Measurements from ENCODE around the gene EMX2.

The EMX2 gene

GRCh38 chr10:117554241-117554814 is 11.8 kb downstream of the EMX2 start:
- H3K4me3 ChIP-seq (ENCODE audit: low read depth, low read length): no peak overlapping the region
- TF ChIP-seq, protein P1, sequence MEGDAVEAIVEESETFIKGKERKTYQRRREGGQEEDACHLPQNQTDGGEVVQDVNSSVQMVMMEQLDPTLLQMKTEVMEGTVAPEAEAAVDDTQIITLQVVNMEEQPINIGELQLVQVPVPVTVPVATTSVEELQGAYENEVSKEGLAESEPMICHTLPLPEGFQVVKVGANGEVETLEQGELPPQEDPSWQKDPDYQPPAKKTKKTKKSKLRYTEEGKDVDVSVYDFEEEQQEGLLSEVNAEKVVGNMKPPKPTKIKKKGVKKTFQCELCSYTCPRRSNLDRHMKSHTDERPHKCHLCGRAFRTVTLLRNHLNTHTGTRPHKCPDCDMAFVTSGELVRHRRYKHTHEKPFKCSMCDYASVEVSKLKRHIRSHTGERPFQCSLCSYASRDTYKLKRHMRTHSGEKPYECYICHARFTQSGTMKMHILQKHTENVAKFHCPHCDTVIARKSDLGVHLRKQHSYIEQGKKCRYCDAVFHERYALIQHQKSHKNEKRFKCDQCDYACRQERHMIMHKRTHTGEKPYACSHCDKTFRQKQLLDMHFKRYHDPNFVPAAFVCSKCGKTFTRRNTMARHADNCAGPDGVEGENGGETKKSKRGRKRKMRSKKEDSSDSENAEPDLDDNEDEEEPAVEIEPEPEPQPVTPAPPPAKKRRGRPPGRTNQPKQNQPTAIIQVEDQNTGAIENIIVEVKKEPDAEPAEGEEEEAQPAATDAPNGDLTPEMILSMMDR (IDR thresholded peaks at IDR 0.05; ENCODE audit: borderline replicate concordance, insufficient read depth, low read depth, low read length): no peak

DNA sequence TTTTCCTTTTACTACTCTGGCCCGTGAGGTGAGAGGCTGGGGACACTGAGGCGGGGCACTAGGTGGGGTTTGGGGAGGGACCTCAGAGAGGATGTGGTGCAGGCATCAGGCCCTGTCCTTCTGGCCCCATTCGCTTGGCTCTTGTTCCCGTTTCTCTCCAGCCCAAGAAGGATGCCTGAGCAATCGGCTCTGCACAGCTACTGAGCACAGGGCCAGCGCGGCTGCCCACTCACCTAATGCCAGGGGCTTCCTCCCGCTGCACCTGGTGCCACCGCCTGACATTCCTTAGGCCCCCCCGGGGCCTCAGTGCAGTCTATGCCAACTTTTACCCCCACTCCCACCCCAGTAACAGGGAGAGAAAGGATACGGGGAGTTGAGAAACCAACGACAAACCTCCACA is 12.5 kb downstream of the EMX2 start:
- TF ChIP-seq, protein P1 (IDR thresholded peaks at IDR 0.05; ENCODE audit: borderline replicate concordance, insufficient read depth, low read depth, low read length): no peak
- no peak overlapping the region for H3K4me3 ChIP-seq (ENCODE audit: low read depth, low read length)

DNA sequence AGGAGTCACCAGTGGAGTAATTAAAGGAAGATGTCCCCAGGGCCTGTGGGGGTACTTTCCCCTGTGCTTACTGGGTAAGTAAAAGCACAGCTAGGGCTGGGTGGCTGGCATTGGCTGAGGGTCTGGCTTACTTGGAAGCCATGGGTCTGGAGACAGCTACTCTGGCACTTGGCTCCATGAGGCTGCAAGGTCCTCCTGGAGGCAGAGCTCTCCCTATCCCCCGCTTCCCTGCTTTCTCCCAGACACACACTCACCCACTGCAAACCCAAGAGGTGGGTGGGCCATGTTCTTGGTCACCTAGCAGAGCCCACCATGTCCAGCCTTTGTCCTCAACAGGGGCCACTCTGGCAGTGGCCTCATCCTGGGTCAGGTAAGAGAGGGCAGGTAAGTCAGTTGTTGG is 13.3 kb downstream of the EMX2 start:
- H3K4me3 ChIP-seq (ENCODE audit: low read depth, low read length): no peak overlapping the region
- TF ChIP-seq, protein P1 (IDR thresholded peaks at IDR 0.05; ENCODE audit: borderline replicate concordance, insufficient read depth, low read depth, low read length): no peak

- TF ChIP-seq, protein P1 (IDR thresholded peaks at IDR 0.05; ENCODE audit: borderline replicate concordance, insufficient read depth, low read depth, low read length): no peak
- no peak overlapping the region for H3K4me3 ChIP-seq (ENCODE audit: low read depth, low read length)
Measured at GRCh38 chr10:117556356-117556755, 13.8 kb downstream of the EMX2 start.

DNA sequence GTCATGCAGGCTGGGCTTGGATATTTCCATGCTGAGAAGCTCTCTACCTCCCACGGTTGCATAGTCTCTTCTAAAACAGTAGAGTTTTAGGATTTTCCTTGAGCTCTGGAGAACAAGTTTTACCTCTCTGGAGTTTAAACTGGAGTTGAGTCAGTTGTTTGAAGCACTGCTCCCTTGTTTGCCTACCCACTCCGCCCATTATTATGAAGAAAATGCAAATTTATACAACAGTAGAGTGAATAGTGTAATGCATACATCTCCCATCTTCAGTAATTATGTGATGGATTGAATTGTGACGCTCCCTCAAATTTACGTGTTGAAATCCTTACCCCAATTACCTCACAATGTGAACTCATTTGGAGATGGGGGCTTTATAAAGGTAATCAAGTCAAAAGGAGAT is 17.2 kb downstream of the EMX2 start:
- H3K4me3 ChIP-seq (ENCODE audit: low read depth, low read length): no peak overlapping the region

DNA sequence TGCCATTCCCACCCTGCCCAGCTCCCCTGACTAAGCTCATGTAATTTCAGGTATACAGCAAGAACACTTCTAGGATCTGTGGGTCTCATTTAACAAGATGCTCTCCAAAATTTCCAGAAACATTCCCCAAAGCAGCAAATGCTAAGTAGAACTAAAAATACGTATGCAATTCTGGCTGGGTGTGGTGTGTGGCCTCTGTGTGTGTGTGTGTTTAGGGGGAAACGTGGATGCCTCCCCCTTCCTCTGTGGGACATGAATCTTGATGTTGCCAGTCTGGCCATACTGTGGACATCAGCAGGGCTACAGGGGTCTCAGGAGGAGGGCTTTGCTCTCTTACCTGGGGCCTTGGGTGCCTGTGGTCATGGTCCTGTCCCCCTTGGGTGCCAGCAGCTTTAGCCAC is 18.4 kb downstream of the EMX2 start:
- TF ChIP-seq, protein P1 (IDR thresholded peaks at IDR 0.05; ENCODE audit: borderline replicate concordance, insufficient read depth, low read depth, low read length): no peak

More for the DNA sequence above, 17.2 kb downstream of the EMX2 start:
- TF ChIP-seq, protein P1 (IDR thresholded peaks at IDR 0.05; ENCODE audit: borderline replicate concordance, insufficient read depth, low read depth, low read length): no peak

GRCh38 chr10:117562220-117562619 is 19.7 kb downstream of the EMX2 start:
- H3K4me3 ChIP-seq (ENCODE audit: low read depth, low read length): no peak overlapping the region
- TF ChIP-seq, protein P1 (IDR thresholded peaks at IDR 0.05; ENCODE audit: borderline replicate concordance, insufficient read depth, low read depth, low read length): no peak

More for the DNA sequence above, 18.4 kb downstream of the EMX2 start:
- H3K4me3 ChIP-seq (ENCODE audit: low read depth, low read length): no peak overlapping the region

Data from GM12875 (cell line).